NOMO-1 (cell line): ENCODE results near the gene MRPS24.
A peak's percentile ranks its signal among the peaks of the same experiment; 100 is the strongest.
"Not testable (repeated sequence)": the region's sequence is repeated elsewhere in the genome, so short reads cannot be mapped to it uniquely, and the experiment has no call there.

Experiments used
- DNase-seq, 2 experiments: peaks; one replicate each; lab custom pipeline; 2025; ENCODE audit not compliant: unreplicated experiment in 2 of 2; lab: John Stamatoyannopoulos, UW

The MRPS24 gene

GRCh38 chr7:43869006-43869866 lies at the start of gene MRPS24:
TSS of gene MRPS24 (minus strand) at chr7:43869517. CDS start at chr7:43869495, 22 bp downstream.
- DNase-seq, result peak; percentile 94 to 96

DNA sequence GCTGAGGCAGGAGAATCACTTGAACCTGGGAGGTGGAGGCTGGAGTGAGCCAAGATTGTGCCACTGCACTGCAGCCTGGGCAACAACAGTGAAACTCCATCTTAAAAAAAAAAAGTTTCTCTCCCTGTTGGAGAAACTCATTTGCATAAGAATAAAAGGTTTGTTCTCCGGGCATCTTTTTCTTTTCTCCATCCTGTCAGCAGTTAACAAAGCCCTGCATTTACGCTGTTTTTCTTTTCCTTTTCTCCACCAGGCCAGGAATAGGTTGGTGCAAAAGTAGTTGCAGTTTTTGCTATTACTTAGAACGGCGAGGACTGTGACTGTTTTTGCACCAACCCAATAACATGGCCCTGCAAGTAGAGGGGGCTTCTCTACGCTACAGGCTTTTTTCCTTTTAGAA lies 46.6 kb upstream of the MRPS24 start:
- DNase-seq, result no peak

DNA sequence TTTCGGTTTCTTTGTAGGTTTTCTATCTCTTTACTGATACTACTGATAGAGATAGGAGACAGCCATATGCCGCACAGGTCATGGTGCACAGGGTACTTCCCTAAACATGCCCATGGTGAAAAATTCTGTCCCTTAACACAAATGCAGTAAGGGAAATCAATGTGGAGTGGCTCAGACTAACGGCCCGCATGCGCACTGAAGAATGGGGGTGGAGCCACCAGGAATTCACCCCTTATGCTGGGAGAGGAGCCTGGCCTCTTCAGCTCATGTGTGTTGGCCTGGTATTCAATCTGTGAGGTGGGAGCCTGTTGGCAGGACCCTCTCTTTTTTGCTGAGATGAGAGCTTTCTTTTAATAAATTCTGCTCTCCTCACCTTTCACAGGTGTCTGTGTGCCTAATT lies 45.5 kb upstream of the MRPS24 start:
- DNase-seq, result no peak

DNA sequence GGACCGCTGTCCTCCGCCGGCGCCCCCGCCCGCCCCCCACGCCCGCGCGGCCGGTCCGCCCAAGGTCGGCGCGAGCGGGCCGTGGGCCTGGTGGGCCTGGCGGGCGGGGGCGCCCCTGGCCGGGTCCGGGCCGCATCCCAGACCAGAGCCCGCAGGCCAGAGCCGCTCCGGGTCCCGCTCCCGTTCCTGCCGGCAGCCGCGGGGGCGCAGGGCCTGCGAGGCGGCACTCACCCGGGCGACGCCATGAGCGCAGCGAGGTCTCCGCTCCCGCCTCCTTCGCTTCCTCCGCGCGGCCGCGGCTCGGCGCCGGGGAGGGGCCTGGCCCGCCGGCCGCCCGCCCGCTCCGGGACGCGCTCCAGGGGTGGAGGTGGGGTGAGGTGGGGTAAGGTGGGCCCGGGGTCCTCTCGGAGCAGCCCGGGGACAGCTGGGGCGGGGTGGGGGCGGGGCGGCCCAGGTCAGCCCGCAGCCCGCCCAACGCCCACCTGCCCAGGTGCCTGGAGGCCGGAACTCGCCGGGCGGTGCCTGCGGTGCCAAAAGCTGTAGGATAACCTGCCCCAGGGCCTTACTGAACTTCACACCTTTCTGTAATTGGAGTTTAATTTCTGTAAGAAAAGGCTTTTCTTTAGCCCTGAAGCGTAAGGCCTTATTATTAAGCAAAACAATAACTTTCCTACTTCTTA lies 37.2 kb upstream of the MRPS24 start, which contains the start of gene URGCP:
URGCP (minus strand) TSS at position 266 of the 680 bp plus-strand sequence; CDS start at position 245, 21 bp downstream.
- DNase-seq, result peak in 1 of 2 experiments; percentile 33

DNA sequence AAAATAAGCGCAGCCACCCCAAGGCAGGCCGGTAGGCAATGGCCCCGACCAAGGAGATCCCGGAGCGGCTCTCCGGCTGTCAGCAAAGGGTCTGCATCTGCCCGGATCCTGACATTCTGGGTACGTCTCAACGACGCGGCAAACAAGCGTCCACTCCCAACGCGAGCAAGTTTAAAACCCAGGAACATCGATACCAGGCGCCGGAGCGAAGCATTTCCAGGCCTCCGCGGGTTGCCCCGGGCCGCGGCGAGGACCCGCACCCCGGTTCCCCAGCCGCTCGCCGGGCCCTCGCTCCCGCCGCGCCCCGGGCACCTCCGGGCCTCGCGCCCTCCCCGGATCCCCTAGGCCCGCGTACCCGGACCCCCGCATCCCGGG lies 36.6 kb upstream of the MRPS24 start:
- DNase-seq, result peak in 1 of 2 experiments; percentile 4

GRCh38 chr7:43905209-43905946 lies 36.1 kb upstream of the MRPS24 start:
- DNase-seq, result no peak

GRCh38 chr7:43904533-43905208 lies 35.4 kb upstream of the MRPS24 start:
- DNase-seq, result no peak

- no peak for DNase-seq
These were observed 33.3 kb upstream of the MRPS24 start for GRCh38 chr7:43902542-43903054.

GRCh38 chr7:43898571-43898970 lies 29.3 kb upstream of the MRPS24 start:
- not testable (repeated sequence) for DNase-seq

DNA sequence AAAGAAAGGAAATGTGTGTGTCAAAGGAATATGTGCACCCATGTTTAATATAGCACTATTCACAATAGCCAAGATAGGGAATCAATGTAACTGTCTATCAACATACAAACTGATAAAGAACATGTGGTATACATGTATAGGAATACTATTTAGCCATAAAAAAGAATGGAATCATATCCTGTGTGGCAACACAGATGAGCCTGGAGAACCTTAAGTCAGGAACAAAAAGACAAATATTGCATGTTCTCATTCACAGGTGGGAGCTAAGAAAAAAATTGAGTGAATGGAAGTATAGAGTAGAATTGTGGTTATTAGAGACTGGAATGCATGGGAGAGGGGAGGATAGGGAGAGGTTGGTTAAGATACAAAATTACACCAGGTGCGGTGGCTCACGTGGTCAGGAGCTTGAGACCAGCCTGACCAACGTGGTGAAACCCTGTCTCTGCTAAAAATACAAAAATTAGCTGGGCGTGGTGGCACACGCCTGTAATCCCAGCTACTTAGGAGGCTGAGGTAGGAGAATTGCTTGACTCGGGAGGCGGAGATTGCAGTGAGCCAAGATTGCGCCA lies 26.6 kb upstream of the MRPS24 start:
- no peak for DNase-seq

GRCh38 chr7:43891069-43891955 lies 22.0 kb upstream of the MRPS24 start:
- DNase-seq, result no peak

DNA sequence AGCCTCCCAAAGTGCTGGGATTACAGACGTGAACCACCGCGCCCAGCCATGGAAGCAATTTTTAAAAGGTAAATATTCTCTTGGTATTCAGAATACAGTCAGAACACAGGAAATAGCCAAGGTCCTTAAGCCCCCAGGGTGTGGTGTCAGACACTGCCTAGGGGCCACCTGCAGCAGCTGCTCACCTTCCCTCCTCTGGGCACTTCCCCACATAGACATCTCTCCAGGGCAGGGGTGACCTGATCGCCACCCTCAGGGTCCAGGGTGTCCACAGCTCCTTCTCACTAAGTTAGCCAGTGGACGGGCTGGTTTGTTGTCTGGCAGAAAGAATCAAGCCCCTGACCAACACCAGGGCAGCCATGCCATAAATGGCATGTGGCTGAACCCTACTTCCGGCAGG lies 21.2 kb upstream of the MRPS24 start:
- DNase-seq, result no peak

- DNase-seq, result no peak
These were observed 20.0 kb upstream of the MRPS24 start for GRCh38 chr7:43888993-43889945.

GRCh38 chr7:43884617-43885016 lies 15.3 kb upstream of the MRPS24 start:
- DNase-seq, result no peak

DNA sequence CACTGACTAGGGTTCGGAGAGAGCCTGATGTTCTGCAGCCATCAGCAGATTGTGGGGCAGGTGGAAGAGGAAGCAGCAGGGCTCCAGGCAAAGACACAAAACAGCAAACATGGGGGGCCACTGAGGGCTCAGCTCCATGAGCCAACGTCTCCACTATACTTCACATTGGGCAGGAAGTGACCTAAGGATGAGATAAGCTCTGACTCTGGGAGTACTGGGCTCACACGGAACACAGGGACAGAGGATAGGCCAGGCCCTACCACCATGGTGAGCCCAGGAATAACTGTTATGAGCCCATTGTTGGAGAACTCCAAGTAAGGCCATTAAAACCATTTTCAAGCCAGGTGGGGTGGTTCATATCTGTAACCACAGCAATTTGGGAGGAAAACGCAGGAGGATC lies 14.9 kb upstream of the MRPS24 start:
- DNase-seq, result no peak

DNA sequence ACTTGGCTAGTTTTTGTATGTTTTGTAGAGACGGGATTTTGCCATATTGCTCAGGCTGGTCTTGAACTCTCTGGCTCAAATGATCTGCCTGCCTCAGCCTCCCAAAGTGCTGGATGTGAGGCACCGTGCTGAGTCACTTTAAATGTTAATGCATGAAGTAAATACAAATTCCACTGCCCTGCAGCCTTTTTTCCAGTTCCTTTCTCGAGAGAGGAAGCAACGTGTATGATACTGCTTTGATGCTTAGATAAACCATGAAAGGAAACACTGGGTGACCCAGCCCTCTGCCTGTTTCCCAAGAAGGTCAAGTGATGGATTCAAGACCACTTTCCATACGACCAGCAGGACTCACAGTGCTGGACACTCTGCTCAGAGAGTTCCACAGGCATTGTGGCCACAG lies 11.3 kb upstream of the MRPS24 start:
- no peak for DNase-seq

GRCh38 chr7:43879477-43879876 lies 10.2 kb upstream of the MRPS24 start:
- no peak for DNase-seq

- DNase-seq, result no peak
These were observed 9.6 kb upstream of the MRPS24 start for GRCh38 chr7:43878867-43879266.
